ENCODE results near the gene AGAP1. TPM values are rescaled to one million over a fixed set of nuclear protein-coding genes. Genes with fewer than 3 reads are reported as not detected.
A peak's percentile ranks its signal among the peaks of the same experiment; 100 is the strongest.

AGAP1 gene
- total RNA-seq, 4 donors from 2014 or later = 33.7 to 39.9 (median 35.6) TPM

- H3K4me3 ChIP-seq = no peak overlapping the region
- no peaks in the 10 kb centered on the region for H3K9me3 ChIP-seq
- DNase-seq (ENCODE audit: low spot score in 2 of 2) = no peak
- no peaks in the 10 kb centered on the region for H3K36me3 ChIP-seq
- 64% methylated on average over 7 of the region's 7 CpGs for WGBS, 2 donors
- H3K27ac ChIP-seq = peak overlapping the region in 2 of 4 donors; percentile 68 to 82
- TF ChIP-seq CTCF (IDR thresholded peaks at IDR 0.05) (no peak), POLR2A (IDR thresholded peaks at IDR 0.05) (no peak), EP300 (IDR thresholded peaks at IDR 0.05) (no peak)
- no peaks in the 10 kb centered on the region for H3K27me3 ChIP-seq
- peaks cover 0 to 81% (median 16%) of the 10 kb centered on the region in 4 donors for H3K4me1 ChIP-seq
Observed at GRCh38 chr2:235501673-235502031, 7.8 kb downstream of the AGAP1 start.

- Histone ChIP-seq H3K9me3 (no peaks in the 10 kb centered on the region), H3K27ac (peak overlapping the region in 2 of 4 donors; percentile 68 to 82), H3K4me1 (peaks cover 0 to 81% (median 16%) of the 10 kb centered on the region in 4 donors), H3K27me3 (no peaks in the 10 kb centered on the region), H3K36me3 (peaks cover 0 to 3% (median 0%) of the 10 kb centered on the region in 3 donors), H3K4me3 (no peak overlapping the region)
- 42% methylated on average over 6 of the region's 6 CpGs for WGBS, 2 donors
- DNase-seq (ENCODE audit: low spot score in 2 of 2) = no peak
- TF ChIP-seq POLR2A (IDR thresholded peaks at IDR 0.05) (no peak), EP300 (IDR thresholded peaks at IDR 0.05) (no peak), CTCF (IDR thresholded peaks at IDR 0.05) (no peak)
Observed at GRCh38 chr2:235502336-235502735, 8.5 kb downstream of the AGAP1 start.

GRCh38 chr2:235504441-235505180 lies 10.8 kb downstream of the AGAP1 start:
- peak in 1 of 5 experiments; percentile 15 for TF ChIP-seq CTCF (IDR thresholded peaks at IDR 0.05)
- no peak for TF ChIP-seq POLR2A (IDR thresholded peaks at IDR 0.05)
- peak overlapping the region in 3 of 4 donors; percentile 60 to 82 (median 80) for H3K27ac ChIP-seq
- no peak overlapping the region for H3K4me3 ChIP-seq
- H3K9me3 ChIP-seq = no peaks in the 10 kb centered on the region
- WGBS, 2 donors = 48 to 60% methylated on average over 11 to 12 of the region's 12 CpGs
- H3K27me3 ChIP-seq = no peaks in the 10 kb centered on the region
- H3K4me1 ChIP-seq = peaks cover 0 to 68% (median 16%) of the 10 kb centered on the region in 4 donors
- DNase-seq (ENCODE audit: low spot score in 2 of 2) = no peak
- peaks cover 0 to 4% (median 0%) of the 10 kb centered on the region in 3 donors for H3K36me3 ChIP-seq

GRCh38 chr2:235505181-235505741 lies 11.4 kb downstream of the AGAP1 start:
- H3K9me3 ChIP-seq = no peaks in the 10 kb centered on the region
- 44 to 51% methylated on average over 7 of the region's 7 CpGs for WGBS, 2 donors
- DNase-seq (ENCODE audit: low spot score in 2 of 2) = no peak
- H3K4me1 ChIP-seq = peaks cover 0 to 66% (median 16%) of the 10 kb centered on the region in 4 donors
- H3K27me3 ChIP-seq = no peaks in the 10 kb centered on the region
- peaks cover 0 to 4% (median 0%) of the 10 kb centered on the region in 3 donors for H3K36me3 ChIP-seq
- H3K27ac ChIP-seq = peak overlapping the region in 3 of 4 donors; percentile 60 to 82 (median 80)
- H3K4me3 ChIP-seq = no peak overlapping the region
- no peak for TF ChIP-seq EP300 (IDR thresholded peaks at IDR 0.05)
- TF ChIP-seq CTCF (IDR thresholded peaks at IDR 0.05) = no peak
- no peak for TF ChIP-seq POLR2A (IDR thresholded peaks at IDR 0.05)
